WTC11 (cell line): ENCODE measurements around the gene EFEMP2. TPM values are rescaled to one million over a fixed set of nuclear protein-coding genes. Genes with fewer than 3 reads are reported as not detected.

Experiments used
- ARID4B ChIP-seq: sonication (generic); formaldehyde crosslinking; IDR thresholded peaks from 2 replicates; pipeline ENCODE4 v1.8.0; 2023; ENCODE audit warnings: missing genetic modification reagents, mild to moderate bottlenecking, borderline replicate concordance
- ATF2 ChIP-seq: sonication (generic); formaldehyde crosslinking; IDR thresholded peaks from 2 replicates; pipeline ENCODE4 v1.8.1; 2022; ENCODE audit warnings: low read depth, missing genetic modification reagents, borderline replicate concordance
- ATF3 ChIP-seq: sonication (generic); formaldehyde crosslinking; conservative IDR thresholded peaks from 2 replicates; pipeline ENCODE4 v1.8.1; 2022; ENCODE audit warnings: mild to moderate bottlenecking, missing genetic modification reagents
- CDX4 ChIP-seq: fragments of 250-450 bp; sonication (Bioruptor Pico); IDR thresholded peaks from 2 replicates; pipeline ENCODE4 v1.9.0; 2021; ENCODE audit warnings: moderate library complexity, mild to moderate bottlenecking, inconsistent platforms, borderline replicate concordance
- CREM ChIP-seq: sonication (generic); formaldehyde crosslinking; IDR thresholded peaks from 2 replicates; pipeline ENCODE4 v1.8.1; 2022; ENCODE audit warnings: mild to moderate bottlenecking, missing genetic modification reagents, moderate library complexity
- FOXJ3 ChIP-seq: sonication (generic); formaldehyde crosslinking; IDR thresholded peaks from 2 replicates; pipeline ENCODE4 v1.9.0; 2021; ENCODE audit warnings: missing genetic modification reagents, mild to moderate bottlenecking, borderline replicate concordance
- FOXK1 ChIP-seq: sonication (generic); formaldehyde crosslinking; IDR thresholded peaks from 2 replicates; pipeline ENCODE4 v1.8.0; 2022; ENCODE audit warnings: mild to moderate bottlenecking, moderate library complexity, missing genetic modification reagents
- FOXP1 ChIP-seq: sonication (generic); formaldehyde crosslinking; IDR thresholded peaks from 2 replicates; pipeline ENCODE4 v1.8.0; 2022; ENCODE audit warnings: missing genetic modification reagents, mild to moderate bottlenecking, moderate library complexity, borderline replicate concordance
- MYBL2 ChIP-seq: sonication (generic); formaldehyde crosslinking; IDR thresholded peaks from 2 replicates; pipeline ENCODE4 v1.8.1; 2023; ENCODE audit warnings: mild to moderate bottlenecking, moderate library complexity, missing genetic modification reagents
- NFE2L1 ChIP-seq: sonication (generic); formaldehyde crosslinking; IDR thresholded peaks from 2 replicates; pipeline ENCODE4 v1.8.1; 2023; ENCODE audit warnings: missing genetic modification reagents
- NFYB ChIP-seq: sonication (generic); formaldehyde crosslinking; conservative IDR thresholded peaks from 2 replicates; pipeline ENCODE4 v1.8.0; 2022; ENCODE audit warnings: low read depth, missing genetic modification reagents
- PRRX2 ChIP-seq: fragments of 250-450 bp; sonication (Bioruptor Pico); IDR thresholded peaks from 2 replicates; pipeline ENCODE4 v1.8.0; 2021; ENCODE audit warnings: mild to moderate bottlenecking
- SMAD3 ChIP-seq: sonication (generic); formaldehyde crosslinking; IDR thresholded peaks from 2 replicates; pipeline ENCODE4 v1.8.0; 2022; ENCODE audit warnings: missing genetic modification reagents, mild to moderate bottlenecking, borderline replicate concordance
- TP53 ChIP-seq: sonication (generic); formaldehyde crosslinking; IDR thresholded peaks from 2 replicates; pipeline ENCODE4 v1.8.1; 2023; ENCODE audit warnings: mild to moderate bottlenecking, missing genetic modification reagents
- ZNF121 ChIP-seq: sonication (generic); formaldehyde crosslinking; IDR thresholded peaks from 2 replicates; pipeline ENCODE4 v1.8.0; 2023; ENCODE audit warnings: missing genetic modification reagents
- ZNF263 ChIP-seq: sonication (generic); formaldehyde crosslinking; IDR thresholded peaks from 2 replicates; pipeline ENCODE4 v1.8.1; 2022; ENCODE audit warnings: low read depth, mild to moderate bottlenecking, moderate library complexity, missing genetic modification reagents
- ZNF416 ChIP-seq: fragments of 250-450 bp; sonication (Bioruptor Pico); IDR thresholded peaks from 2 replicates; pipeline ENCODE4 v1.9.0; 2021; ENCODE audit warnings: mild to moderate bottlenecking, inconsistent platforms
- ZNF425 ChIP-seq: fragments of 250-450 bp; sonication (Bioruptor Pico); conservative IDR thresholded peaks from 2 replicates; pipeline ENCODE4 v1.9.0; 2021; ENCODE audit warnings: mild to moderate bottlenecking
- ZNF671 ChIP-seq: fragments of 250-450 bp; sonication (Bioruptor Pico); IDR thresholded peaks from 2 replicates; pipeline ENCODE4 v1.8.0; 2021; ENCODE audit warnings: mild to moderate bottlenecking
- total RNA-seq: library from RNA; stranded (reverse); gene quantifications from 3 replicates; pipeline ENCODE4 v1.2.3, GENCODE V29; 2021
- TF ChIP-seq, protein P1 (sequence below): fragments of 200-600 bp; IDR thresholded peaks from 2 replicates; pipeline ENCODE4 v1.8.0; 2022; ENCODE audit warnings: antibody characterized with exemption
- TF ChIP-seq, protein P2 (sequence below): sonication (generic); formaldehyde crosslinking; IDR thresholded peaks from 2 replicates; pipeline ENCODE4 v1.8.0; 2022; ENCODE audit warnings: mild to moderate bottlenecking, missing genetic modification reagents
- TF ChIP-seq, protein P3 (sequence below): sonication (generic); formaldehyde crosslinking; IDR thresholded peaks from 2 replicates; pipeline ENCODE4 v1.8.1; 2023; ENCODE audit warnings: mild to moderate bottlenecking, missing genetic modification reagents, borderline replicate concordance

The EFEMP2 gene
- total RNA-seq, 1 experiment from 2014 or later: 14.2 TPM

DNA sequence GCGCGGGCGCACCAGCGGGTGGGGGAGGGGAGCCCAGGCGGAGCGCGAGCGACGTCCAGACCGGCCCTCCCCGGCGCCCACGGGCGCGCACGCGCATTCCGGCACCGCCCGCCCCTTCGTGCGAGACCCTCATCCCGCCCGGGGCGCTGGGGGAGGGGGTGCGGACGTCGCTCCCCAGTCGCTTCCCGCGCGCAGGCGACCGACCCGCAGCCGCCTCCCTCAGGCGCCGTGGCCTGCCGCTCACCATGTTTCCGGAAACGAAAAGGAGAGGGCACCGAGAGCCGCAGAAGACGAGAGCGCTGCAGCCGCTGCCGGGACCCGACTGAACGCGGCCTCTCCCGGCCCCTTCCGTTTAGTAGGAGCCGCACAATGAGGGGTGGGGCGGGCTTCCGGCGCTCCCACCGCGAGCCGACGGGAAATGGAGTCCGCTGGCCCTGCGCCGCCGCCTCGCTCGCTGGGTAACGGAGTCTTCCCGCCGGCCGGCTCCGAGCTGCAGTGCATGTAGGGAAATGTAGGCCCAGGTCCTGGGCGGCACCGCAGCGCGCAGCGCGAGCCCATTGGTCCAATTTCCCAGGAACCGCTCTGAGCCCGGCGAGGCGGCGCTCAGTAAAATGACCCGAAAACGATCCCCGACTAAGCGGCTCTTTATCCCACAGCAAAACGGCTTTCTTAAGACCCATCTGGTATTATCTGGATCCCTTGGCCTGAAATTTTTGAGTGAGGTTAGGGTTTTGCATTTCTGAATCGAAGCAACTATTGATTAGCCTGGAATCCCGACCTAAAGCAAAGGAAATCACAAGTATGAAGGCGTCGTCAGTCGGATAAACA, 14.5 kb downstream of the EFEMP2 start, which contains the start of gene CFL1 (continued):
- TF ChIP-seq ZNF425 (CRISPR knock-in tag) (no peak), ATF2 (CRISPR knock-in tag) (no peak), FOXP1 (CRISPR knock-in tag) (peak; percentile 32; the same call in 1 of the 2 replicates), ARID4B (CRISPR knock-in tag) (peak; percentile 50; the same call in 1 of the 2 replicates), NFYB (peak; percentile 73), ZNF671 (CRISPR knock-in tag) (no peak), PRRX2 (no peak), ATF3 (no peak), SMAD3 (CRISPR knock-in tag) (no peak; the same call in 1 of the 2 replicates), TP53 (CRISPR knock-in tag) (no peak), ZNF263 (CRISPR knock-in tag) (no peak), FOXJ3 (CRISPR knock-in tag) (no peak), ZNF416 (CRISPR knock-in tag) (peak; percentile 84; the same call in 1 of the 2 replicates), NFE2L1 (CRISPR knock-in tag) (peak; percentile 69), CDX4 (CRISPR knock-in tag) (no peak), ZNF121 (CRISPR knock-in tag) (no peak), MYBL2 (peak; percentile 79), FOXK1 (CRISPR knock-in tag) (peak; percentile 87), CREM (CRISPR knock-in tag) (peak; percentile 26; the same call in 1 of the 2 replicates)
- TF ChIP-seq, protein P1, sequence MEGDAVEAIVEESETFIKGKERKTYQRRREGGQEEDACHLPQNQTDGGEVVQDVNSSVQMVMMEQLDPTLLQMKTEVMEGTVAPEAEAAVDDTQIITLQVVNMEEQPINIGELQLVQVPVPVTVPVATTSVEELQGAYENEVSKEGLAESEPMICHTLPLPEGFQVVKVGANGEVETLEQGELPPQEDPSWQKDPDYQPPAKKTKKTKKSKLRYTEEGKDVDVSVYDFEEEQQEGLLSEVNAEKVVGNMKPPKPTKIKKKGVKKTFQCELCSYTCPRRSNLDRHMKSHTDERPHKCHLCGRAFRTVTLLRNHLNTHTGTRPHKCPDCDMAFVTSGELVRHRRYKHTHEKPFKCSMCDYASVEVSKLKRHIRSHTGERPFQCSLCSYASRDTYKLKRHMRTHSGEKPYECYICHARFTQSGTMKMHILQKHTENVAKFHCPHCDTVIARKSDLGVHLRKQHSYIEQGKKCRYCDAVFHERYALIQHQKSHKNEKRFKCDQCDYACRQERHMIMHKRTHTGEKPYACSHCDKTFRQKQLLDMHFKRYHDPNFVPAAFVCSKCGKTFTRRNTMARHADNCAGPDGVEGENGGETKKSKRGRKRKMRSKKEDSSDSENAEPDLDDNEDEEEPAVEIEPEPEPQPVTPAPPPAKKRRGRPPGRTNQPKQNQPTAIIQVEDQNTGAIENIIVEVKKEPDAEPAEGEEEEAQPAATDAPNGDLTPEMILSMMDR: no peak
- TF ChIP-seq, protein P2, sequence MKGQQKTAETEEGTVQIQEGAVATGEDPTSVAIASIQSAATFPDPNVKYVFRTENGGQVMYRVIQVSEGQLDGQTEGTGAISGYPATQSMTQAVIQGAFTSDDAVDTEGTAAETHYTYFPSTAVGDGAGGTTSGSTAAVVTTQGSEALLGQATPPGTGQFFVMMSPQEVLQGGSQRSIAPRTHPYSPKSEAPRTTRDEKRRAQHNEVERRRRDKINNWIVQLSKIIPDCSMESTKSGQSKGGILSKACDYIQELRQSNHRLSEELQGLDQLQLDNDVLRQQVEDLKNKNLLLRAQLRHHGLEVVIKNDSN (CRISPR knock-in tag): peak; percentile 48; the same call in 1 of the 2 replicates
- TF ChIP-seq, protein P3, sequence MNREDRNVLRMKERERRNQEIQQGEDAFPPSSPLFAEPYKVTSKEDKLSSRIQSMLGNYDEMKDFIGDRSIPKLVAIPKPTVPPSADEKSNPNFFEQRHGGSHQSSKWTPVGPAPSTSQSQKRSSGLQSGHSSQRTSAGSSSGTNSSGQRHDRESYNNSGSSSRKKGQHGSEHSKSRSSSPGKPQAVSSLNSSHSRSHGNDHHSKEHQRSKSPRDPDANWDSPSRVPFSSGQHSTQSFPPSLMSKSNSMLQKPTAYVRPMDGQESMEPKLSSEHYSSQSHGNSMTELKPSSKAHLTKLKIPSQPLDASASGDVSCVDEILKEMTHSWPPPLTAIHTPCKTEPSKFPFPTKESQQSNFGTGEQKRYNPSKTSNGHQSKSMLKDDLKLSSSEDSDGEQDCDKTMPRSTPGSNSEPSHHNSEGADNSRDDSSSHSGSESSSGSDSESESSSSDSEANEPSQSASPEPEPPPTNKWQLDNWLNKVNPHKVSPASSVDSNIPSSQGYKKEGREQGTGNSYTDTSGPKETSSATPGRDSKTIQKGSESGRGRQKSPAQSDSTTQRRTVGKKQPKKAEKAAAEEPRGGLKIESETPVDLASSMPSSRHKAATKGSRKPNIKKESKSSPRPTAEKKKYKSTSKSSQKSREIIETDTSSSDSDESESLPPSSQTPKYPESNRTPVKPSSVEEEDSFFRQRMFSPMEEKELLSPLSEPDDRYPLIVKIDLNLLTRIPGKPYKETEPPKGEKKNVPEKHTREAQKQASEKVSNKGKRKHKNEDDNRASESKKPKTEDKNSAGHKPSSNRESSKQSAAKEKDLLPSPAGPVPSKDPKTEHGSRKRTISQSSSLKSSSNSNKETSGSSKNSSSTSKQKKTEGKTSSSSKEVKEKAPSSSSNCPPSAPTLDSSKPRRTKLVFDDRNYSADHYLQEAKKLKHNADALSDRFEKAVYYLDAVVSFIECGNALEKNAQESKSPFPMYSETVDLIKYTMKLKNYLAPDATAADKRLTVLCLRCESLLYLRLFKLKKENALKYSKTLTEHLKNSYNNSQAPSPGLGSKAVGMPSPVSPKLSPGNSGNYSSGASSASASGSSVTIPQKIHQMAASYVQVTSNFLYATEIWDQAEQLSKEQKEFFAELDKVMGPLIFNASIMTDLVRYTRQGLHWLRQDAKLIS: no peak
